ENCODE results near the gene HOXC6. TPM values are rescaled to one million over a fixed set of nuclear protein-coding genes. Genes with fewer than 3 reads are reported as not detected.

Gene HOXC6
- total and polyA plus RNA-seq, 9 of the 15 experiments (the other 6 are each of a cell fraction or from before 2014, with no cell fraction given), result 0.06 to 4.0 (median 1.4) TPM

DNA sequence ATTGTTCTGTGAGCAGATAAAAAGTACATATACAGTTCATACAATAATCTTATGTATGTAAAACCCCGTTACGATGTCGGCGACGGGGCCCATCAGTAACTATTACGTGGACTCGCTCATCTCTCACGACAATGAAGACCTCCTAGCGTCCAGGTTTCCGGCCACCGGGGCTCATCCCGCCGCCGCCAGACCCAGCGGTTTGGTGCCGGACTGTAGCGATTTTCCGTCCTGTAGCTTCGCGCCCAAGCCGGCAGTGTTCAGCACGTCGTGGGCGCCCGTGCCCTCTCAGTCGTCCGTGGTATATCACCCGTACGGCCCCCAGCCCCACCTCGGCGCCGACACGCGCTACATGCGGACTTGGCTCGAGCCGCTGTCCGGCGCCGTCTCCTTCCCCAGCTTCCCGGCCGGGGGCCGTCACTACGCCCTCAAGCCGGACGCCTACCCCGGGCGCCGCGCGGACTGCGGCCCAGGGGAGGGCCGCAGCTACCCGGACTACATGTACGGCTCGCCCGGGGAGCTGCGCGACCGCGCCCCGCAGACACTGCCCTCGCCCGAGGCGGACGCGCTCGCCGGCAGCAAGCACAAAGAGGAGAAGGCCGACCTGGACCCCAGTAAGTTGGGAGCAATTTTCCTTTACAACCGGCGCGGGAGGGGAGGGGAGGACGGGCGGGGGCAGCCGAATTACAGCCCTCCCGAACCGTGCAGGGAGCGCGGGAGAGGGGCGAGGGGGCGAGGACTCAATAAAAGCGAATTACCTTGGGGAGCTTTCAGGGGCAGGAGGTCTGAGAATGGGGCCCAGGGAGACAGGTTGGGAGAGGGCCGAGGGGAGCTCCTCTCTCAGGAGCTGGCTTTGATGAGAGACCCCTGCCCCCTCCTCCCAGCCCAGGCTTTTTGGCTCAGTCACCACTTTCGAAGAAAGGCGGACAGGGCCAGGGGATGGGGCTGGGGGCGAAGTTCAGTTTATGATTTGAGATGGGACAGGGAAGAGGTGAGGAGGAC lies 27.8 kb upstream of the HOXC6 start, which contains the start of gene HOXC9 (continued):
- TF ChIP-seq, protein P1, sequence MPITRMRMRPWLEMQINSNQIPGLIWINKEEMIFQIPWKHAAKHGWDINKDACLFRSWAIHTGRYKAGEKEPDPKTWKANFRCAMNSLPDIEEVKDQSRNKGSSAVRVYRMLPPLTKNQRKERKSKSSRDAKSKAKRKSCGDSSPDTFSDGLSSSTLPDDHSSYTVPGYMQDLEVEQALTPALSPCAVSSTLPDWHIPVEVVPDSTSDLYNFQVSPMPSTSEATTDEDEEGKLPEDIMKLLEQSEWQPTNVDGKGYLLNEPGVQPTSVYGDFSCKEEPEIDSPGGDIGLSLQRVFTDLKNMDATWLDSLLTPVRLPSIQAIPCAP (CRISPR knock-in tag; IDR thresholded peaks at IDR 0.05; ENCODE audit: borderline replicate concordance), result peak; percentile 81; the same call in 1 of the 2 replicates
- no peak for TF ChIP-seq MTA1 (IDR thresholded peaks at IDR 0.05; ENCODE audit: borderline replicate concordance)
- peak; percentile 59 for TF ChIP-seq PHF20 (IDR thresholded peaks at IDR 0.05; ENCODE audit: partially characterized antibody)
- TF ChIP-seq, protein P2, sequence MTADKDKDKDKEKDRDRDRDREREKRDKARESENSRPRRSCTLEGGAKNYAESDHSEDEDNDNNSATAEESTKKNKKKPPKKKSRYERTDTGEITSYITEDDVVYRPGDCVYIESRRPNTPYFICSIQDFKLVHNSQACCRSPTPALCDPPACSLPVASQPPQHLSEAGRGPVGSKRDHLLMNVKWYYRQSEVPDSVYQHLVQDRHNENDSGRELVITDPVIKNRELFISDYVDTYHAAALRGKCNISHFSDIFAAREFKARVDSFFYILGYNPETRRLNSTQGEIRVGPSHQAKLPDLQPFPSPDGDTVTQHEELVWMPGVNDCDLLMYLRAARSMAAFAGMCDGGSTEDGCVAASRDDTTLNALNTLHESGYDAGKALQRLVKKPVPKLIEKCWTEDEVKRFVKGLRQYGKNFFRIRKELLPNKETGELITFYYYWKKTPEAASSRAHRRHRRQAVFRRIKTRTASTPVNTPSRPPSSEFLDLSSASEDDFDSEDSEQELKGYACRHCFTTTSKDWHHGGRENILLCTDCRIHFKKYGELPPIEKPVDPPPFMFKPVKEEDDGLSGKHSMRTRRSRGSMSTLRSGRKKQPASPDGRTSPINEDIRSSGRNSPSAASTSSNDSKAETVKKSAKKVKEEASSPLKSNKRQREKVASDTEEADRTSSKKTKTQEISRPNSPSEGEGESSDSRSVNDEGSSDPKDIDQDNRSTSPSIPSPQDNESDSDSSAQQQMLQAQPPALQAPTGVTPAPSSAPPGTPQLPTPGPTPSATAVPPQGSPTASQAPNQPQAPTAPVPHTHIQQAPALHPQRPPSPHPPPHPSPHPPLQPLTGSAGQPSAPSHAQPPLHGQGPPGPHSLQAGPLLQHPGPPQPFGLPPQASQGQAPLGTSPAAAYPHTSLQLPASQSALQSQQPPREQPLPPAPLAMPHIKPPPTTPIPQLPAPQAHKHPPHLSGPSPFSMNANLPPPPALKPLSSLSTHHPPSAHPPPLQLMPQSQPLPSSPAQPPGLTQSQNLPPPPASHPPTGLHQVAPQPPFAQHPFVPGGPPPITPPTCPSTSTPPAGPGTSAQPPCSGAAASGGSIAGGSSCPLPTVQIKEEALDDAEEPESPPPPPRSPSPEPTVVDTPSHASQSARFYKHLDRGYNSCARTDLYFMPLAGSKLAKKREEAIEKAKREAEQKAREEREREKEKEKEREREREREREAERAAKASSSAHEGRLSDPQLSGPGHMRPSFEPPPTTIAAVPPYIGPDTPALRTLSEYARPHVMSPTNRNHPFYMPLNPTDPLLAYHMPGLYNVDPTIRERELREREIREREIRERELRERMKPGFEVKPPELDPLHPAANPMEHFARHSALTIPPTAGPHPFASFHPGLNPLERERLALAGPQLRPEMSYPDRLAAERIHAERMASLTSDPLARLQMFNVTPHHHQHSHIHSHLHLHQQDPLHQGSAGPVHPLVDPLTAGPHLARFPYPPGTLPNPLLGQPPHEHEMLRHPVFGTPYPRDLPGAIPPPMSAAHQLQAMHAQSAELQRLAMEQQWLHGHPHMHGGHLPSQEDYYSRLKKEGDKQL (CRISPR knock-in tag; IDR thresholded peaks at IDR 0.05; ENCODE audit: borderline replicate concordance), result 0 out of 2 replicates have a peak, but pooled peaks have one; percentile 80
- peak; percentile 21; the same call in 1 of the 2 replicates for TF ChIP-seq ZNF12 (CRISPR knock-in tag; IDR thresholded peaks at IDR 0.05)
- no peak for TF ChIP-seq SMARCC2 (IDR thresholded peaks at IDR 0.05; ENCODE audit: low read depth)
- TF ChIP-seq, protein P3, sequence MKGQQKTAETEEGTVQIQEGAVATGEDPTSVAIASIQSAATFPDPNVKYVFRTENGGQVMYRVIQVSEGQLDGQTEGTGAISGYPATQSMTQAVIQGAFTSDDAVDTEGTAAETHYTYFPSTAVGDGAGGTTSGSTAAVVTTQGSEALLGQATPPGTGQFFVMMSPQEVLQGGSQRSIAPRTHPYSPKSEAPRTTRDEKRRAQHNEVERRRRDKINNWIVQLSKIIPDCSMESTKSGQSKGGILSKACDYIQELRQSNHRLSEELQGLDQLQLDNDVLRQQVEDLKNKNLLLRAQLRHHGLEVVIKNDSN (CRISPR knock-in tag; IDR thresholded peaks at IDR 0.05), result peak; percentile 51; the same call in 1 of the 2 replicates
- TF ChIP-seq HNRNPL (IDR thresholded peaks at IDR 0.05; ENCODE audit: low read depth, low read length), result peak; percentile 36; the same call in 1 of the 2 replicates
- 0 out of 2 replicates have a peak, but pooled peaks have one; percentile 21 for TF ChIP-seq NFIC (IDR thresholded peaks at IDR 0.05)
- peak; percentile 96 for TF ChIP-seq U2AF1 (optimal IDR thresholded peaks at IDR 0.05; ENCODE audit: low read depth, low read length)
- TF ChIP-seq TGIF2 (CRISPR knock-in tag; IDR thresholded peaks at IDR 0.05), result 0 out of 2 replicates have a peak, but pooled peaks have one; percentile 68
- TF ChIP-seq SPI1 (IDR thresholded peaks at IDR 0.05; ENCODE audit: borderline replicate concordance, low read depth, low read length), result no peak
- TF ChIP-seq SAFB (IDR thresholded peaks at IDR 0.05; ENCODE audit: borderline replicate concordance, low read depth, low read length), result 0 out of 2 replicates have a peak, but pooled peaks have one; percentile 21
- TF ChIP-seq MYNN (IDR thresholded peaks at IDR 0.05), result 0 out of 2 replicates have a peak, but pooled peaks have one; percentile 17
- no peak for TF ChIP-seq MYNN (CRISPR knock-in tag; IDR thresholded peaks at IDR 0.05)
- TF ChIP-seq, protein P4, sequence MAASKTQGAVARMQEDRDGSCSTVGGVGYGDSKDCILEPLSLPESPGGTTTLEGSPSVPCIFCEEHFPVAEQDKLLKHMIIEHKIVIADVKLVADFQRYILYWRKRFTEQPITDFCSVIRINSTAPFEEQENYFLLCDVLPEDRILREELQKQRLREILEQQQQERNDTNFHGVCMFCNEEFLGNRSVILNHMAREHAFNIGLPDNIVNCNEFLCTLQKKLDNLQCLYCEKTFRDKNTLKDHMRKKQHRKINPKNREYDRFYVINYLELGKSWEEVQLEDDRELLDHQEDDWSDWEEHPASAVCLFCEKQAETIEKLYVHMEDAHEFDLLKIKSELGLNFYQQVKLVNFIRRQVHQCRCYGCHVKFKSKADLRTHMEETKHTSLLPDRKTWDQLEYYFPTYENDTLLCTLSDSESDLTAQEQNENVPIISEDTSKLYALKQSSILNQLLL (CRISPR knock-in tag; IDR thresholded peaks at IDR 0.05; ENCODE audit: borderline replicate concordance), result no peak
- peak; percentile 30; the same call in 1 of the 2 replicates for TF ChIP-seq E2F3 (CRISPR knock-in tag; IDR thresholded peaks at IDR 0.05)
- 0 out of 2 replicates have a peak, but pooled peaks have one; percentile 75 for TF ChIP-seq NR3C1 (CRISPR knock-in tag; IDR thresholded peaks at IDR 0.05)
- TF ChIP-seq CHD1 (IDR thresholded peaks at IDR 0.05; ENCODE audit: low read length), result peak; percentile 95
